ENCODE data around the gene PDE4A. TPM values are rescaled to one million over a fixed set of nuclear protein-coding genes. Genes with fewer than 3 reads are reported as not detected.

PDE4A gene
- total and polyA plus RNA-seq, 2 donors (not counting 3 experiments of a cell fraction or from before 2014, with no cell fraction given), result 3.8 to 10.0 TPM

DNA sequence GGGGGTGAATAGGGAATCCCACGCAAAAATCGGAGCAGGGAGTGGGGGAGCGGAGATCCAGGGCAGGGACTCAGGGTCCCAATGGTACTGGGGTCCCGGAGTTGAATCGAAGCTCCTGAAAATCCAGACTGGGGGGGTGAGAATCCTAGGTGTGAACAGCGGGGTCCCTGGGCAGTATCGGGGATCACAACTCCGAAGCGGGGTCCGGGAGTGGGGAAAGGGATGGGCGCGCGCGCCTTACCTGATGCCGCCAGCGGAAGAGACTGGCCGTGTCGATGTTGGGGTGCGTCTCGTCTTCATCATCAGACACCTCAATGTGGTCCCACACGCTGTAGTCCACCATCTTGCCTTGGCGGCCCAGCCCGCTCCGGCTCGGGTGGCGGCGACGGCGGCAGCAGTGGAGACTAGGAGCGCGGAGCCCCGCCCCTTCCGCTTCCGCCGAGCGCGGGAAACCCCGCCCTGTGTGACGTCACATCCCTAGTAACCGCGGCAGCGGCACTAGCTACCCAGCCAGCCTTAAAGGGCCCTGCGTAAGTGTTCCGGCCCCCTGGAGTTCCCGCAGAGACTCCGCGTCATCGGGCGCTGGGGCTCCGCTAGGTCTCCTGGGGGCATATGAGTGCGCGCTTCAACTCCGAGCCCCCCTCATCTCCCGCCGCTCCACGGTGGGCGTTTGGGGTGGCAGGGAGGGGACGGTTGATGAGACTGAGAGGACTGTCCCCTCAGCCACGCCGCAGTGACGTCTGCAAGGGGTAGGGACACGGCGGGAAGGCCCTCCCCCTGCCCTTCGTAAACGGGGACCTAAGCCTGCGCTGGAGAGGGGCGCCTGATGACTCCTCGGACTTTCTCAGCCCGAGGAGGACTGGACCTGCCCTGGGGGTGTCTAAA is 17.0 kb upstream of the PDE4A start, which contains the start of gene CDC37:
Gene CDC37, minus strand, starts transcription at position 406 of the 885 bp plus-strand sequence. Its CDS starts 63 bp downstream, at position 343.
- peak; percentile 98 for FAIRE-seq
- TF ChIP-seq, protein P1, sequence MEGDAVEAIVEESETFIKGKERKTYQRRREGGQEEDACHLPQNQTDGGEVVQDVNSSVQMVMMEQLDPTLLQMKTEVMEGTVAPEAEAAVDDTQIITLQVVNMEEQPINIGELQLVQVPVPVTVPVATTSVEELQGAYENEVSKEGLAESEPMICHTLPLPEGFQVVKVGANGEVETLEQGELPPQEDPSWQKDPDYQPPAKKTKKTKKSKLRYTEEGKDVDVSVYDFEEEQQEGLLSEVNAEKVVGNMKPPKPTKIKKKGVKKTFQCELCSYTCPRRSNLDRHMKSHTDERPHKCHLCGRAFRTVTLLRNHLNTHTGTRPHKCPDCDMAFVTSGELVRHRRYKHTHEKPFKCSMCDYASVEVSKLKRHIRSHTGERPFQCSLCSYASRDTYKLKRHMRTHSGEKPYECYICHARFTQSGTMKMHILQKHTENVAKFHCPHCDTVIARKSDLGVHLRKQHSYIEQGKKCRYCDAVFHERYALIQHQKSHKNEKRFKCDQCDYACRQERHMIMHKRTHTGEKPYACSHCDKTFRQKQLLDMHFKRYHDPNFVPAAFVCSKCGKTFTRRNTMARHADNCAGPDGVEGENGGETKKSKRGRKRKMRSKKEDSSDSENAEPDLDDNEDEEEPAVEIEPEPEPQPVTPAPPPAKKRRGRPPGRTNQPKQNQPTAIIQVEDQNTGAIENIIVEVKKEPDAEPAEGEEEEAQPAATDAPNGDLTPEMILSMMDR (IDR thresholded peaks at IDR 0.05; ENCODE audit: extremely low read depth in 1 of 2, insufficient read depth in 1 of 2, low read depth in 1 of 2, low read length in 2 of 2), result no peak
- peak; percentile 97 for TF ChIP-seq POLR2A (IDR thresholded peaks at IDR 0.05; ENCODE audit: low read depth, low read length)
- no peak for TF ChIP-seq MYC (IDR thresholded peaks at IDR 0.05; ENCODE audit: low read depth, low read length)
- peak; percentile 20 for TF ChIP-seq JUN (IDR thresholded peaks at IDR 0.05; ENCODE audit: borderline replicate concordance, insufficient read depth, insufficient read length, low read depth)
- no peak for TF ChIP-seq GATA2 (IDR thresholded peaks at IDR 0.05; ENCODE audit: insufficient read depth, insufficient read length, low read depth, low read length)
- TF ChIP-seq, protein P2, sequence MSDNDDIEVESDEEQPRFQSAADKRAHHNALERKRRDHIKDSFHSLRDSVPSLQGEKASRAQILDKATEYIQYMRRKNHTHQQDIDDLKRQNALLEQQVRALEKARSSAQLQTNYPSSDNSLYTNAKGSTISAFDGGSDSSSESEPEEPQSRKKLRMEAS (IDR thresholded peaks at IDR 0.05; ENCODE audit: insufficient read depth, insufficient read length), result peak; percentile 14
- peak; percentile 96 for TF ChIP-seq POLR2AphosphoS5 (IDR thresholded peaks at IDR 0.05; ENCODE audit: insufficient read depth, low read depth, low read length)
- TF ChIP-seq FOS (IDR thresholded peaks at IDR 0.05; ENCODE audit: borderline replicate concordance, insufficient read depth, low read length), result no peak
- no peak for TF ChIP-seq EZH2 (IDR thresholded peaks at IDR 0.05; ENCODE audit: borderline replicate concordance, low read depth, low read length, severe bottlenecking)
- ChIA-PET CTCF (interaction anchor here (0.6 to 8.3 kb wide), 21 partner anchors 12 to 467 kb away, joined by 3 to 108 read pairs (median 6); partner anchors contain the start of genes CDKN2D and ICAM1), POLR2A (interaction anchor here (0.6 kb wide), 1 partner anchor 138 kb away, joined by 3 read pairs; no protein-coding TSS in a partner anchor)
- Histone ChIP-seq H2AFZ (ENCODE audit: low read depth, low read length) (peak within 1 kb of the TSS; percentile 89), H3K36me3 (ENCODE audit: control insufficient read depth in 2 of 2, extremely low read depth in 1 of 2, insufficient read depth in 2 of 2, low read length in 2 of 2) (peaks cover 4 to 6% of the 10 kb centered on the region in 2 experiments), H3K9ac (replicated peaks; ENCODE audit: extremely low read depth, insufficient read depth, low read length) (peak within 1 kb of the TSS; percentile 96), H3K9me3 (replicated peaks; ENCODE audit: control insufficient read depth, insufficient read depth, low read length) (no peaks in the 10 kb centered on the region), H3K27me3 (ENCODE audit: control insufficient read depth in 2 of 2, insufficient read depth in 2 of 2, low read length in 2 of 2) (peaks cover 12 to 23% of the 10 kb centered on the region in 2 experiments), H4K20me1 (replicated peaks; ENCODE audit: control insufficient read depth, extremely low read depth, insufficient read depth, low read length) (no peaks in the 10 kb centered on the region), H3K79me2 (ENCODE audit: control insufficient read depth, insufficient read depth, low read length) (peaks cover 48% of the 10 kb centered on the region), H3K27ac (ENCODE audit: insufficient read depth, low read depth, low read length) (peak within 1 kb of the TSS; percentile 88), H3K4me1 (ENCODE audit: control insufficient read depth, extremely low read depth, insufficient read depth, low read length) (peaks cover 15% of the 10 kb centered on the region), H3K4me2 (ENCODE audit: insufficient read depth, low read length) (peak within 1 kb of the TSS; percentile 86), H3K9me1 (replicated peaks; ENCODE audit: control insufficient read depth, extremely low read depth, insufficient read depth, low read length) (no peaks in the 10 kb centered on the region), H3K4me3 (replicated peaks in 1 of 3; ENCODE audit: insufficient read depth in 1 of 3, low read depth in 1 of 3, low read length in 3 of 3) (peak within 1 kb of the TSS; percentile 95 to 98 (median 95))
- TSS peak; percentile 52 for BruUV-seq (replicated peaks)
- DNase-seq (ENCODE audit: low read depth, low spot score), result peak; percentile 98
- dilution Hi-C loops (cut with MboI; ENCODE audit: extremely low pct_ligation_motif_present, low sequenced_read_pairs), result no loop called here
- intact Hi-C loops (cut with micrococcal nuclease), result loop anchor here (1.0 to 5.0 kb wide), 6 partner anchors 13 to 294 kb away; partner anchors contain the start of gene CDKN2D

Data from endothelial cell of umbilical vein (primary cell).